ENCODE results near the gene SPATA7.

SPATA7 gene

DNA sequence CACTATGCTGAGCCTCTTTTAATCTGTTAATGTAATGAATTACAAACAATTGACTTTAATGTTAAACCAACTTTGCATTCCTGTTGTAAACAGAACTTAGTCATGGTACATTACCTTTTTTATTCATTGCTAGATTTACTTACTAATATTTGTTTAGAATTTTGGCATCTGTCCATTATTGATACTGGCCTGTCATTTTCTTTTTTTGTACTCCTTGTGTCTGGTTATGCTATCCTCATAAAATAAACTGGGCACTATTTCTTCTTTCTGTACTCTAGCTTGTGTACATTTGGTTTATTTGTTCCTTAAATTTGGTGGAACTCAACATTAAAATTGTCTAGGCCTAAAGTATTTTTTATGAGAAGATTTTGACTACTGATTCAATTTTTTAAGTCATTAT lies 32.1 kb downstream of the SPATA7 start:
- Histone ChIP-seq H3K36me3 (ENCODE audit: control insufficient read depth in 1 of 2, insufficient read depth in 2 of 2, low read depth in 1 of 2, low read length in 2 of 2) (peaks cover 4 to 46% of the 10 kb centered on the region in 2 experiments), H2AK5ac (ENCODE audit: low read length, severe bottlenecking) (no peak overlapping the region), H4K91ac (ENCODE audit: low read length) (no peak overlapping the region), H2BK5ac (ENCODE audit: low read depth, low read length, poor library complexity, severe bottlenecking) (no peak overlapping the region), H3K18ac (ENCODE audit: low read depth in 1 of 2, low read length in 2 of 2) (no peak overlapping the region), H2BK15ac (ENCODE audit: low read depth, poor library complexity, severe bottlenecking) (no peak overlapping the region), H2AFZ (ENCODE audit: low read depth, low read length) (no peak overlapping the region), H2BK12ac (ENCODE audit: low read length in 2 of 2) (no peak overlapping the region), H3K4me2 (ENCODE audit: low read length, poor library complexity, severe bottlenecking) (no peak overlapping the region), H3K4me1 (ENCODE audit: control insufficient read depth, insufficient read depth, low read depth, low read length) (no peaks in the 10 kb centered on the region), H3K27me3 (ENCODE audit: control insufficient read depth in 1 of 2, insufficient read depth in 1 of 2, low read length in 2 of 2) (no peaks in the 10 kb centered on the region), H3K9ac (ENCODE audit: low read length) (no peak overlapping the region), H2BK120ac (ENCODE audit: low read depth, low read length) (no peak overlapping the region), H3K23ac (ENCODE audit: low read length in 2 of 2) (no peak overlapping the region), H3K4ac (ENCODE audit: low read depth in 1 of 2, low read length in 2 of 2) (no peak overlapping the region), H3K27ac (ENCODE audit: low read length, poor library complexity, severe bottlenecking) (no peak overlapping the region), H3K9me3 (ENCODE audit: control insufficient read depth, low read length) (peaks cover 30% of the 10 kb centered on the region), H3K14ac (ENCODE audit: low read length in 2 of 2) (no peak overlapping the region), H4K8ac (ENCODE audit: low read length) (no peak overlapping the region), H3K79me1 (replicated peaks; ENCODE audit: low read length, poor library complexity, severe bottlenecking) (peaks cover 4% of the 10 kb centered on the region), H3K4me3 (ENCODE audit: insufficient read depth in 1 of 2, low read depth in 1 of 2, low read length in 2 of 2) (peak overlapping the region in 1 of 2 experiments; percentile 56)
- DNase-seq: no peak

- H3K23ac ChIP-seq (ENCODE audit: low read length in 2 of 2): no peak overlapping the region
- no peak overlapping the region for H2BK12ac ChIP-seq (ENCODE audit: low read length in 2 of 2)
- H2BK120ac ChIP-seq (ENCODE audit: low read depth, low read length): no peak overlapping the region
- H2AK5ac ChIP-seq (ENCODE audit: low read length, severe bottlenecking): no peak overlapping the region
- peaks cover 30% of the 10 kb centered on the region for H3K9me3 ChIP-seq (ENCODE audit: control insufficient read depth, low read length)
- H3K4ac ChIP-seq (ENCODE audit: low read depth in 1 of 2, low read length in 2 of 2): no peak overlapping the region
- H2AFZ ChIP-seq (ENCODE audit: low read depth, low read length): no peak overlapping the region
- no peak overlapping the region for H4K91ac ChIP-seq (ENCODE audit: low read length)
- no peak overlapping the region for H2BK5ac ChIP-seq (ENCODE audit: low read depth, low read length, poor library complexity, severe bottlenecking)
- H2BK15ac ChIP-seq (ENCODE audit: low read depth, poor library complexity, severe bottlenecking): no peak overlapping the region
- no peak overlapping the region for H3K14ac ChIP-seq (ENCODE audit: low read length in 2 of 2)
- no peak overlapping the region for H3K27ac ChIP-seq (ENCODE audit: low read length, poor library complexity, severe bottlenecking)
- no peak overlapping the region for H3K4me3 ChIP-seq (ENCODE audit: insufficient read depth in 1 of 2, low read depth in 1 of 2, low read length in 2 of 2)
- no peak overlapping the region for H3K4me2 ChIP-seq (ENCODE audit: low read length, poor library complexity, severe bottlenecking)
- no peak for DNase-seq
- no peaks in the 10 kb centered on the region for H3K4me1 ChIP-seq (ENCODE audit: control insufficient read depth, insufficient read depth, low read depth, low read length)
- WGBS: 100% methylated on average over 1 of the region's 3 CpGs
- H4K8ac ChIP-seq (ENCODE audit: low read length): no peak overlapping the region
- H3K79me1 ChIP-seq (replicated peaks; ENCODE audit: low read length, poor library complexity, severe bottlenecking): peaks cover 4% of the 10 kb centered on the region
- H3K36me3 ChIP-seq (ENCODE audit: control insufficient read depth in 1 of 2, insufficient read depth in 2 of 2, low read depth in 1 of 2, low read length in 2 of 2): peaks cover 4 to 40% of the 10 kb centered on the region in 2 experiments
- H3K9ac ChIP-seq (ENCODE audit: low read length): no peak overlapping the region
- no peaks in the 10 kb centered on the region for H3K27me3 ChIP-seq (ENCODE audit: control insufficient read depth in 1 of 2, insufficient read depth in 1 of 2, low read length in 2 of 2)
- no peak overlapping the region for H3K18ac ChIP-seq (ENCODE audit: low read depth in 1 of 2, low read length in 2 of 2)
Observed at GRCh38 chr14:88420187-88420586, 34.7 kb downstream of the SPATA7 start.

DNA sequence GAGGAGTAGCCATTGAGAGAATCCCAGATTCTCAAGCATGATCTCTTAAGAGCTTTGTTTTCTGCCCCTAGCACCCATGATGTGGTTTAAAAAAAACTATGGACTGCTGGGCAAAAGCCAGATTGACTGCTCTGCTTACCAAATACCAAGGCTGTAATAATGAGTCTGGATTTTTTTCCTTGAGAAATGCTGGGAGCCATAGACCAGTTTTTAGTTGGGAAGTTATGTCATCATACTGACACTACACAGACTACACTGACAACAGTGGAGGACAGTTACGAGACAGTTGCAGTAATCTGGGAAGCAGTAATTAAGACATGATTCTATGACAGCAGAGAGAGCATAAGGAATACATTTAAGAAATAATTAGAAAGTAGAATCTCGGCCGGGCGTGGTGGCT lies 35.8 kb downstream of the SPATA7 start:
- Histone ChIP-seq H3K4me2 (ENCODE audit: low read length, poor library complexity, severe bottlenecking) (no peak overlapping the region), H2BK120ac (ENCODE audit: low read depth, low read length) (no peak overlapping the region), H4K8ac (ENCODE audit: low read length) (no peak overlapping the region), H3K14ac (ENCODE audit: low read length in 2 of 2) (no peak overlapping the region), H3K4me1 (ENCODE audit: control insufficient read depth, insufficient read depth, low read depth, low read length) (no peaks in the 10 kb centered on the region), H2BK5ac (ENCODE audit: low read depth, low read length, poor library complexity, severe bottlenecking) (no peak overlapping the region), H2BK15ac (ENCODE audit: low read depth, poor library complexity, severe bottlenecking) (no peak overlapping the region), H2AK5ac (ENCODE audit: low read length, severe bottlenecking) (no peak overlapping the region), H3K23ac (ENCODE audit: low read length in 2 of 2) (no peak overlapping the region), H3K9ac (ENCODE audit: low read length) (no peak overlapping the region), H3K9me3 (ENCODE audit: control insufficient read depth, low read length) (peaks cover 22% of the 10 kb centered on the region), H2AFZ (ENCODE audit: low read depth, low read length) (no peak overlapping the region), H4K91ac (ENCODE audit: low read length) (no peak overlapping the region), H3K18ac (ENCODE audit: low read depth in 1 of 2, low read length in 2 of 2) (no peak overlapping the region), H3K36me3 (ENCODE audit: control insufficient read depth in 1 of 2, insufficient read depth in 2 of 2, low read depth in 1 of 2, low read length in 2 of 2) (peaks cover 4 to 36% of the 10 kb centered on the region in 2 experiments), H3K79me1 (replicated peaks; ENCODE audit: low read length, poor library complexity, severe bottlenecking) (no peaks in the 10 kb centered on the region), H3K4ac (ENCODE audit: low read depth in 1 of 2, low read length in 2 of 2) (no peak overlapping the region), H3K27me3 (ENCODE audit: control insufficient read depth in 1 of 2, insufficient read depth in 1 of 2, low read length in 2 of 2) (no peaks in the 10 kb centered on the region), H3K27ac (ENCODE audit: low read length, poor library complexity, severe bottlenecking) (no peak overlapping the region), H2BK12ac (ENCODE audit: low read length in 2 of 2) (no peak overlapping the region), H3K4me3 (ENCODE audit: insufficient read depth in 1 of 2, low read depth in 1 of 2, low read length in 2 of 2) (no peak overlapping the region)
- WGBS: 86% methylated on average over 4 of the region's 4 CpGs
- DNase-seq: peak; percentile 74

- Histone ChIP-seq H3K4me3 (ENCODE audit: insufficient read depth in 1 of 2, low read depth in 1 of 2, low read length in 2 of 2) (no peak overlapping the region), H2AK5ac (ENCODE audit: low read length, severe bottlenecking) (no peak overlapping the region), H2BK120ac (ENCODE audit: low read depth, low read length) (no peak overlapping the region), H3K27me3 (ENCODE audit: control insufficient read depth in 1 of 2, insufficient read depth in 1 of 2, low read length in 2 of 2) (no peaks in the 10 kb centered on the region), H3K9ac (ENCODE audit: low read length) (no peak overlapping the region), H3K4me2 (ENCODE audit: low read length, poor library complexity, severe bottlenecking) (no peak overlapping the region), H3K4me1 (ENCODE audit: control insufficient read depth, insufficient read depth, low read depth, low read length) (no peaks in the 10 kb centered on the region), H3K14ac (ENCODE audit: low read length in 2 of 2) (no peak overlapping the region), H2BK12ac (ENCODE audit: low read length in 2 of 2) (no peak overlapping the region), H2AFZ (ENCODE audit: low read depth, low read length) (no peak overlapping the region), H3K4ac (ENCODE audit: low read depth in 1 of 2, low read length in 2 of 2) (no peak overlapping the region), H4K91ac (ENCODE audit: low read length) (no peak overlapping the region), H3K18ac (ENCODE audit: low read depth in 1 of 2, low read length in 2 of 2) (no peak overlapping the region), H3K79me1 (replicated peaks; ENCODE audit: low read length, poor library complexity, severe bottlenecking) (no peaks in the 10 kb centered on the region), H3K27ac (ENCODE audit: low read length, poor library complexity, severe bottlenecking) (no peak overlapping the region), H3K9me3 (ENCODE audit: control insufficient read depth, low read length) (peaks cover 16% of the 10 kb centered on the region), H3K36me3 (ENCODE audit: control insufficient read depth in 1 of 2, insufficient read depth in 2 of 2, low read depth in 1 of 2, low read length in 2 of 2) (peaks cover 4 to 33% of the 10 kb centered on the region in 2 experiments), H4K8ac (ENCODE audit: low read length) (no peak overlapping the region), H2BK5ac (ENCODE audit: low read depth, low read length, poor library complexity, severe bottlenecking) (no peak overlapping the region), H3K23ac (ENCODE audit: low read length in 2 of 2) (no peak overlapping the region), H2BK15ac (ENCODE audit: low read depth, poor library complexity, severe bottlenecking) (no peak overlapping the region)
- no peak for DNase-seq
Observed at GRCh38 chr14:88422047-88422446, 36.6 kb downstream of the SPATA7 start.

Data from mesenchymal stem cell (in vitro differentiated cells and primary cell).